Stomach (tissue), 9 donors: Measurements from ENCODE around the gene SMAD3. TPM values are rescaled to one million over a fixed set of nuclear protein-coding genes. Genes with fewer than 3 reads are reported as not detected.

Experiments
- DNase-seq, 2 donors: peaks; one replicate each; pipeline versions ENCODE4 v3.0.0 to v3.0.0-alpha.2; 2013 to 2019
- H3K27ac ChIP-seq, 5 donors: fragments of 200-600 bp in 4 of 5; sonication (generic) in 4 of 5; one replicate each; pipeline ENCODE4 v1.5.1; 2013 to 2019; ENCODE audit warnings: mild to moderate bottlenecking in 1 of 5, moderate library complexity in 1 of 5
- H3K27me3 ChIP-seq, 3 donors: fragments of 200-600 bp; sonication (generic); one replicate each; pipeline ENCODE4 v1.5.1; 2017 to 2019; ENCODE audit warnings: mixed run types in 1 of 3
- H3K36me3 ChIP-seq, 4 donors: fragments of 200-600 bp; sonication (generic); 1 replicate in 3 of 4; 2 replicates in 1 of 4; pipeline ENCODE4 v1.5.1; 2016 to 2019
- H3K4me1 ChIP-seq, 4 donors: fragments of 200-600 bp; sonication (generic); one replicate each; pipeline ENCODE4 v1.5.1; 2016 to 2019
- H3K4me3 ChIP-seq, 4 donors: fragments of 200-600 bp; sonication (generic) in 3 of 4; one replicate each; pipeline ENCODE4 v1.5.1; 2016 to 2019; ENCODE audit warnings: mild to moderate bottlenecking in 1 of 4
- H3K9me3 ChIP-seq, 4 donors: fragments of 200-600 bp; sonication (generic); one replicate each; pipeline ENCODE4 v1.5.1; 2016 to 2019
- CTCF ChIP-seq, 7 experiments: fragments of 450-650 bp in 4 of 7; fragments of 200-600 bp in 3 of 7; sonication (generic) in 3 of 7; IDR thresholded peaks; one replicate each; pipeline ENCODE4 v1.5.1; 2016 to 2019; ENCODE audit warnings: antibody characterized with exemption in 7 of 7, control low read depth in 2 of 7, mild to moderate bottlenecking in 1 of 7
- EP300 ChIP-seq: sonication (generic); formaldehyde crosslinking; IDR thresholded peaks from one replicate; pipeline ENCODE4 v1.6.1; 2017; ENCODE audit warnings: antibody characterized with exemption
- POLR2A ChIP-seq, 4 donors: fragments of 450-650 bp; IDR thresholded peaks; one replicate each; pipeline ENCODE4 v1.6.1; 2016; ENCODE audit warnings: antibody characterized with exemption in 4 of 4, control low read depth in 2 of 4, mild to moderate bottlenecking in 1 of 4, moderate library complexity in 1 of 4
- POLR2AphosphoS5 ChIP-seq, 3 donors: sonication (generic); formaldehyde crosslinking; IDR thresholded peaks; one replicate each; pipeline ENCODE4 v1.6.1; 2016; ENCODE audit warnings: antibody characterized with exemption in 3 of 3
- WGBS, 5 donors: extraction: QIAGEN DNeasy Blood & Tissue Kit in 3 of 5; methylation state at CpG; one replicate each; pipeline versions ENCODE4 v1.1.5 to v1.1.7; 2013 to 2018; 5-methylcytosine and 5-hydroxymethylcytosine counted together
- intact Hi-C: fragments of 100-400 bp; cut with DNase I; formaldehyde crosslinking; loops from one replicate; pipeline ENCODE4 v1.15.1; 2023; ENCODE audit warnings: low total_unique reads
- polyA plus RNA-seq, 3 donors: library from polyadenylated mRNA; stranded (reverse); fragments of 200-250 nt; gene quantifications; one replicate each; pipeline ENCODE4 v1.2.3, GENCODE V29; 2013
- total RNA-seq, 5 donors: library from RNA; depleted of rRNA; stranded (reverse); fragments of >200 nt; gene quantifications; one replicate each; pipeline versions ENCODE4 v1.1.0 to v1.2.3, GENCODE V29; 2014 to 2016
- donor health status: healthy with polysubstance abuse.
- donor health status: Bipolar disorder and iron deficiency.
- donor health status: healthy.

Gene SMAD3
- total and polyA plus RNA-seq, 8 donors, result 6.8 to 103 (median 27.5) TPM

- H3K36me3 ChIP-seq, result peaks cover 44 to 97% (median 82%) of the 10 kb centered on the region in 4 donors
- H3K27ac ChIP-seq, result peak overlapping the region in 3 of 5 donors; percentile 12 to 68 (median 40)
- no peaks in the 10 kb centered on the region for H3K27me3 ChIP-seq
- no peak for TF ChIP-seq POLR2A (IDR thresholded peaks at IDR 0.05)
- no peak for TF ChIP-seq CTCF (IDR thresholded peaks at IDR 0.05)
- TF ChIP-seq EP300, result no peak
- TF ChIP-seq POLR2AphosphoS5 (IDR thresholded peaks at IDR 0.05), result no peak
- intact Hi-C loops, result no loop called here
- H3K9me3 ChIP-seq, result no peaks in the 10 kb centered on the region
- no peak for DNase-seq
- H3K4me3 ChIP-seq, result no peak overlapping the region
- 69 to 73% (median 72%) methylated on average over 4 of the region's 4 CpGs for WGBS, 5 donors
- H3K4me1 ChIP-seq, result peaks cover 12 to 57% (median 34%) of the 10 kb centered on the region in 4 donors
These were observed 121.3 kb downstream of the SMAD3 start for GRCh38 chr15:67186688-67187087.

GRCh38 chr15:67187351-67187854, 122.0 kb downstream of the SMAD3 start:
- Histone ChIP-seq H3K27me3 (no peaks in the 10 kb centered on the region), H3K4me1 (peaks cover 12 to 57% (median 34%) of the 10 kb centered on the region in 4 donors), H3K27ac (peak overlapping the region in 2 of 5 donors; percentile 62 to 68)

GRCh38 chr15:67188551-67189218, 123.3 kb downstream of the SMAD3 start:
- H3K36me3 ChIP-seq, result peaks cover 44 to 99% (median 86%) of the 10 kb centered on the region in 4 donors
- 68 to 83% (median 78%) methylated on average over 8 of the region's 8 CpGs for WGBS, 5 donors
- intact Hi-C loops, result no loop called here

More at GRCh38 chr15:67187351-67187854, 122.0 kb downstream of the SMAD3 start:
- H3K9me3 ChIP-seq, result no peaks in the 10 kb centered on the region
- DNase-seq, result no peak
- peaks cover 44 to 97% (median 83%) of the 10 kb centered on the region in 4 donors for H3K36me3 ChIP-seq
- TF ChIP-seq EP300 (no peak), POLR2AphosphoS5 (IDR thresholded peaks at IDR 0.05) (no peak), POLR2A (IDR thresholded peaks at IDR 0.05) (no peak), CTCF (IDR thresholded peaks at IDR 0.05) (no peak)
- intact Hi-C loops, result no loop called here
- 89 to 94% (median 93%) methylated on average over 12 of the region's 12 CpGs for WGBS, 5 donors
- no peak overlapping the region for H3K4me3 ChIP-seq

GRCh38 chr15:67189326-67190051, 124.1 kb downstream of the SMAD3 start:
- WGBS, 5 donors, result 78 to 92% (median 81%) methylated on average over 15 to 26 of the region's 26 CpGs
- H3K4me1 ChIP-seq, result peaks cover 12 to 57% (median 44%) of the 10 kb centered on the region in 4 donors
- TF ChIP-seq POLR2AphosphoS5 (IDR thresholded peaks at IDR 0.05) (no peak), POLR2A (IDR thresholded peaks at IDR 0.05) (no peak)

More at GRCh38 chr15:67188551-67189218, 123.3 kb downstream of the SMAD3 start:
- Histone ChIP-seq H3K9me3 (no peaks in the 10 kb centered on the region), H3K4me1 (peaks cover 12 to 61% (median 41%) of the 10 kb centered on the region in 4 donors), H3K27ac (peak overlapping the region in 4 of 5 donors; percentile 62 to 77 (median 68)), H3K4me3 (no peak overlapping the region), H3K27me3 (no peaks in the 10 kb centered on the region)
- peak in 2 of 3 donors; percentile 30 to 47 for TF ChIP-seq POLR2AphosphoS5 (IDR thresholded peaks at IDR 0.05)
- no peak for TF ChIP-seq POLR2A (IDR thresholded peaks at IDR 0.05)
- peak in 1 of 2 donors; percentile 87 for DNase-seq

GRCh38 chr15:67190326-67190725, 124.9 kb downstream of the SMAD3 start:
- no peak for DNase-seq
- H3K36me3 ChIP-seq, result peaks cover 34 to 99% (median 82%) of the 10 kb centered on the region in 4 donors
- 75 to 94% (median 85%) methylated on average over 2 of the region's 2 CpGs for WGBS, 5 donors
- peaks cover 11 to 53% (median 41%) of the 10 kb centered on the region in 4 donors for H3K4me1 ChIP-seq
- no peaks in the 10 kb centered on the region for H3K9me3 ChIP-seq
- H3K27ac ChIP-seq, result peak overlapping the region in 4 of 5 donors; percentile 62 to 77 (median 68)
- H3K4me3 ChIP-seq, result no peak overlapping the region
- intact Hi-C loops, result no loop called here
- no peaks in the 10 kb centered on the region for H3K27me3 ChIP-seq
- TF ChIP-seq EP300 (no peak), POLR2A (IDR thresholded peaks at IDR 0.05) (no peak), CTCF (IDR thresholded peaks at IDR 0.05) (no peak), POLR2AphosphoS5 (IDR thresholded peaks at IDR 0.05) (no peak)

More at GRCh38 chr15:67189326-67190051, 124.1 kb downstream of the SMAD3 start:
- H3K9me3 ChIP-seq, result no peaks in the 10 kb centered on the region
- no peaks in the 10 kb centered on the region for H3K27me3 ChIP-seq
- H3K27ac ChIP-seq, result peak overlapping the region in 4 of 5 donors; percentile 62 to 77 (median 68)
- peaks cover 43 to 100% (median 85%) of the 10 kb centered on the region in 4 donors for H3K36me3 ChIP-seq
- DNase-seq, result peak; percentile 66 to 79
- intact Hi-C loops, result no loop called here
- no peak overlapping the region for H3K4me3 ChIP-seq
